HEK293T (cell line): ENCODE results near the gene SURF1.

Source experiments
- BHLHE40 ChIP-seq: fragments of 450-650 bp; IDR thresholded peaks from 2 replicates; pipeline ENCODE4 v1.6.1; 2016; ENCODE audit warnings: mild to moderate bottlenecking, moderate library complexity, borderline replicate concordance
- FOXK2 ChIP-seq: fragments of 450-650 bp; IDR thresholded peaks from 2 replicates; pipeline ENCODE4 v1.6.1; 2016; ENCODE audit warnings: mild to moderate bottlenecking
- L3MBTL2 ChIP-seq: fragments of 450-650 bp; conservative IDR thresholded peaks from 2 replicates; pipeline ENCODE4 v1.6.1; 2016; ENCODE audit warnings: mild to moderate bottlenecking
- SUZ12 ChIP-seq: fragments of 450-650 bp; IDR thresholded peaks from 2 replicates; pipeline ENCODE4 v1.6.1; 2016; ENCODE audit warnings: mild to moderate bottlenecking

DNA sequence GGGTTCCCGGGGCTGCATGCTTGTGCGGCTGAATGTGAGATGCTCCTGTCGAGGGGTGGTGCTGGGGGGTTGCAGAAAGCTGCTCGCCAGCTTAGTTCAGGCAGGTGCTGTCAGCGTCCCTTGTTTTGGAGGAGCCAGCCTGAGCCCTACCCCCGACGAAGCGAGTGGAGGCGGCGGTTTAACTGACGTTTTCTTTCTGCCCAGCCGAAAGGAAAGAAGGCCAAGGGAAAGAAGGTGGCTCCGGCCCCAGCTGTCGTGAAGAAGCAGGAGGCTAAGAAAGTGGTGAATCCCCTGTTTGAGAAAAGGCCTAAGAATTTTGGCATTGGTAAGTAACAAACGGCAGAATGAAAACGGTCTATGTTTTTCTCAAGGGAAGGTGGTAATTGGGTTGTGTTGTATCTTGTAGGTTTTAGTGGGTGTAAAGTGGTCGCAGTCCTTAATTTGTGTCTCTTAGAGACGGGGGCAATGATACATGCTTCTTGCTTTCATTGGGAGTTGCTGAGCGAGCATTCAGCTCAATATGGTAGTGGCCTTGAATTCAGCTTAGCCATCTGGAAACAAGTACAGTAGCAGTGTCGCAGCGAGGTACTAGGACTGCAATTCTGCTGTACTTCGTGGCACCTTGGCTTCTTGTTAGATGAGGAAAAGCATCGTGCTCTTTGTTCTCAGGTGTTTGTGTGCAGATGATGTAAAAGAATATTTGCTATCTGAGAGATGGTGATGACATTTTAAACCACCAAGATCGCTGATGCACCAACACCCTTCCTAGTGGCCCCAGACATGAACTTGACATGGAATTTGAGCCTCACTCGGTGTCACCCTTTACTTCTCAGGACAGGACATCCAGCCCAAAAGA is 7.3 kb downstream of the SURF1 start:
- TF ChIP-seq SUZ12 = no peak
- no peak for TF ChIP-seq FOXK2
- no peak for TF ChIP-seq BHLHE40
- no peak for TF ChIP-seq L3MBTL2
